Stomach (tissue), 9 donors: ENCODE data around the gene IL9R. TPM values are rescaled to one million over a fixed set of nuclear protein-coding genes. Genes with fewer than 3 reads are reported as not detected.
A peak's percentile ranks its signal among the peaks of the same experiment; 100 is the strongest.

Experiments
- DNase-seq, 2 donors: peaks; one replicate each; pipeline versions ENCODE4 v3.0.0 to v3.0.0-alpha.2; 2013 to 2019
- H3K27ac ChIP-seq, 5 donors: fragments of 200-600 bp in 4 of 5; sonication (generic) in 4 of 5; one replicate each; pipeline ENCODE4 v1.5.1; 2013 to 2019; ENCODE audit warnings: mild to moderate bottlenecking in 1 of 5, moderate library complexity in 1 of 5
- H3K27me3 ChIP-seq, 3 donors: fragments of 200-600 bp; sonication (generic); one replicate each; pipeline ENCODE4 v1.5.1; 2017 to 2019; ENCODE audit warnings: mixed run types in 1 of 3
- H3K36me3 ChIP-seq, 4 donors: fragments of 200-600 bp; sonication (generic); 1 replicate in 3 of 4; 2 replicates in 1 of 4; pipeline ENCODE4 v1.5.1; 2016 to 2019
- H3K4me1 ChIP-seq, 4 donors: fragments of 200-600 bp; sonication (generic); one replicate each; pipeline ENCODE4 v1.5.1; 2016 to 2019
- H3K4me3 ChIP-seq, 4 donors: fragments of 200-600 bp; sonication (generic) in 3 of 4; one replicate each; pipeline ENCODE4 v1.5.1; 2016 to 2019; ENCODE audit warnings: mild to moderate bottlenecking in 1 of 4
- H3K9me3 ChIP-seq, 4 donors: fragments of 200-600 bp; sonication (generic); one replicate each; pipeline ENCODE4 v1.5.1; 2016 to 2019
- EP300 ChIP-seq: sonication (generic); formaldehyde crosslinking; IDR thresholded peaks from one replicate; pipeline ENCODE4 v1.6.1; 2017; ENCODE audit warnings: antibody characterized with exemption
- POLR2A ChIP-seq, 4 donors: fragments of 450-650 bp; IDR thresholded peaks; one replicate each; pipeline ENCODE4 v1.6.1; 2016; ENCODE audit warnings: antibody characterized with exemption in 4 of 4, control low read depth in 2 of 4, mild to moderate bottlenecking in 1 of 4, moderate library complexity in 1 of 4
- POLR2AphosphoS5 ChIP-seq, 3 donors: sonication (generic); formaldehyde crosslinking; IDR thresholded peaks; one replicate each; pipeline ENCODE4 v1.6.1; 2016; ENCODE audit warnings: antibody characterized with exemption in 3 of 3
- WGBS, 5 donors: extraction: QIAGEN DNeasy Blood & Tissue Kit in 3 of 5; methylation state at CpG; one replicate each; pipeline versions ENCODE4 v1.1.5 to v1.1.7; 2013 to 2018; 5-methylcytosine and 5-hydroxymethylcytosine counted together
- intact Hi-C: fragments of 100-400 bp; cut with DNase I; formaldehyde crosslinking; loops from one replicate; pipeline ENCODE4 v1.15.1; 2023; ENCODE audit warnings: low total_unique reads
- polyA plus RNA-seq, 3 donors: library from polyadenylated mRNA; stranded (reverse); fragments of 200-250 nt; gene quantifications; one replicate each; pipeline ENCODE4 v1.2.3, GENCODE V29; 2013
- total RNA-seq, 5 donors: library from RNA; depleted of rRNA; stranded (reverse); fragments of >200 nt; gene quantifications; one replicate each; pipeline versions ENCODE4 v1.1.0 to v1.2.3, GENCODE V29; 2014 to 2016
- TF ChIP-seq, protein P1 (sequence below), 7 experiments: fragments of 450-650 bp in 4 of 7; fragments of 200-600 bp in 3 of 7; sonication (generic) in 3 of 7; IDR thresholded peaks; one replicate each; pipeline ENCODE4 v1.5.1; 2016 to 2019; ENCODE audit warnings: antibody characterized with exemption in 7 of 7, control low read depth in 2 of 7, mild to moderate bottlenecking in 1 of 7
- donor health status: healthy with polysubstance abuse.
- donor health status: Bipolar disorder and iron deficiency.
- donor health status: healthy.

IL9R gene
- total and polyA plus RNA-seq, 8 donors = 0.25 to 9.8 (median 0.52) TPM; not detected in 2

DNA sequence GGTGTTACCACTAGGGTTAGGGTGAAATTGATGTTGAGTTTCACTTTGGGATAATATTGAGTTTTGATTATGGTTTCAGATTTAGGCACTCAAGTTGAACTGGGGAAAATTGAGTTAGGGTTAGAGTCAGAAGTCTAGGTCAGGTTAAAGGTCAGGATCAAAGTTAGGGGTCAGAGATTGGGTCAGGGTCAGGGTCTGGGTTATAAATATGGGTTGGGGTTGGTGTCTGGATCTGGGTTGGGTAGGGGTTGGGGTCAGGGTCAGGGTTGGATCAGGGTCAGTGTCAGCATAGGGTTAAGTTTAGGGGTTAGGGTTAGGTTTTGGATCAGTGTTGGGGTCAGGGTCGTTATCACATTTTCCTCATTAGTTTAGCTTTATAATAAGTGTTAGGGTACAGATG, 42.7 kb upstream of the IL9R start:
- Histone ChIP-seq H3K27ac (no peak overlapping the region), H3K4me3 (no peak overlapping the region), H3K36me3 (no peaks in the 10 kb centered on the region), H3K27me3 (no peaks in the 10 kb centered on the region), H3K9me3 (peaks cover 0 to 6% (median 0%) of the 10 kb centered on the region in 4 donors), H3K4me1 (no peaks in the 10 kb centered on the region)
- WGBS, 5 donors = 15 to 46% (median 38%) methylated on average over 1 of the region's 1 CpG
- intact Hi-C loops = no loop called here
- DNase-seq = no peak
- TF ChIP-seq POLR2A (IDR thresholded peaks at IDR 0.05) (no peak), POLR2AphosphoS5 (IDR thresholded peaks at IDR 0.05) (no peak), EP300 (no peak)
- TF ChIP-seq, protein P1, sequence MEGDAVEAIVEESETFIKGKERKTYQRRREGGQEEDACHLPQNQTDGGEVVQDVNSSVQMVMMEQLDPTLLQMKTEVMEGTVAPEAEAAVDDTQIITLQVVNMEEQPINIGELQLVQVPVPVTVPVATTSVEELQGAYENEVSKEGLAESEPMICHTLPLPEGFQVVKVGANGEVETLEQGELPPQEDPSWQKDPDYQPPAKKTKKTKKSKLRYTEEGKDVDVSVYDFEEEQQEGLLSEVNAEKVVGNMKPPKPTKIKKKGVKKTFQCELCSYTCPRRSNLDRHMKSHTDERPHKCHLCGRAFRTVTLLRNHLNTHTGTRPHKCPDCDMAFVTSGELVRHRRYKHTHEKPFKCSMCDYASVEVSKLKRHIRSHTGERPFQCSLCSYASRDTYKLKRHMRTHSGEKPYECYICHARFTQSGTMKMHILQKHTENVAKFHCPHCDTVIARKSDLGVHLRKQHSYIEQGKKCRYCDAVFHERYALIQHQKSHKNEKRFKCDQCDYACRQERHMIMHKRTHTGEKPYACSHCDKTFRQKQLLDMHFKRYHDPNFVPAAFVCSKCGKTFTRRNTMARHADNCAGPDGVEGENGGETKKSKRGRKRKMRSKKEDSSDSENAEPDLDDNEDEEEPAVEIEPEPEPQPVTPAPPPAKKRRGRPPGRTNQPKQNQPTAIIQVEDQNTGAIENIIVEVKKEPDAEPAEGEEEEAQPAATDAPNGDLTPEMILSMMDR (IDR thresholded peaks at IDR 0.05) = no peak

DNA sequence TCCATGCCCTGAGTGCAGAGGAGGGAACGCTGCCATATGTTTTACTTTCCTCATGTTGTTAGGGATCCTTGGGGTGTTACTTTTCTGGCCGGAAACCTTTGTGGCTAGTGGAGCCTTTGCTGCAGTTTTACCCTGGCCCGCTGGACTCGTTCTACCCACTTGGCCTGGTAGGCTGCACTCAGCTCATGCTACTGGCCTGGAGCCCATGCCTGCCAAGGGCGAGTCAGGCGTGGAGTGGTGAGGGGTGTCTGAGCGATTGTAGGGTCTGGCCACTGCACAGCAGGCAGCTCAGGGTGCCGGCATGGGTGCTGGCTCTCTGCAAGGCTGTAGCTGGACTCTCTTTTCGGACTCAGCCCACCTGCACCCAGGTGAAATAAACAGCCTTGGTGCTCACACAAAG, 41.4 kb upstream of the IL9R start:
- Histone ChIP-seq H3K36me3 (no peaks in the 10 kb centered on the region), H3K4me3 (no peak overlapping the region), H3K9me3 (peaks cover 0 to 6% (median 0%) of the 10 kb centered on the region in 4 donors), H3K4me1 (no peaks in the 10 kb centered on the region), H3K27me3 (no peaks in the 10 kb centered on the region), H3K27ac (no peak overlapping the region)
- intact Hi-C loops = no loop called here
- no peak for DNase-seq
- 80 to 97% (median 85%) methylated on average over 8 to 9 of the region's 9 CpGs for WGBS, 5 donors
- TF ChIP-seq POLR2AphosphoS5 (IDR thresholded peaks at IDR 0.05) = no peak
- no peak for TF ChIP-seq EP300
- TF ChIP-seq POLR2A (IDR thresholded peaks at IDR 0.05) = no peak
- TF ChIP-seq, protein P1 (IDR thresholded peaks at IDR 0.05) = no peak

DNA sequence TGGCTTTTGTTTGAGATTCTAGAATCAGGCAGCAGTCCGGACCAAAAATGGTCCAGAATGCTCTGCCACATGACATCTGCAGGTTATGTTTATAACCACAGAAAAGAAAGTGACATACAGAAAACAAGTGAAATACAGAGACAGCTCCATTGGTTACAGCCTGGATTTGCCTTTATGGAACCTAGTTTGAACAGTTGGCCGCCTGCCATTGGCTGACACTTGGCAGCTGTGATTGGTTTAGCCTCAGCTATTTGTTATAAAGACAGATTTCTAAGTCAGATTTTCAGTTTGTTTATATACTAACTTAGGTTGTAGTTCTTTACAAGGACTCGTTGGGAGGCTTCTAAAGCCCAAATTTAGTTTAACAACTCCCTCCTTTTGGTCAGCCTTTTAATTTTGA, 40.8 kb upstream of the IL9R start:
- no peaks in the 10 kb centered on the region for H3K4me1 ChIP-seq
- H3K27ac ChIP-seq = no peak overlapping the region
- DNase-seq = peak in 1 of 2 donors; percentile 30
- 44 to 67% (median 63%) methylated on average over 3 of the region's 3 CpGs for WGBS, 5 donors
- intact Hi-C loops = no loop called here
- no peak overlapping the region for H3K4me3 ChIP-seq
- TF ChIP-seq, protein P1 (IDR thresholded peaks at IDR 0.05) = no peak
- TF ChIP-seq POLR2A (IDR thresholded peaks at IDR 0.05) (no peak), EP300 (no peak), POLR2AphosphoS5 (IDR thresholded peaks at IDR 0.05) (no peak)
- H3K9me3 ChIP-seq = peaks cover 0 to 4% (median 0%) of the 10 kb centered on the region in 4 donors
- no peaks in the 10 kb centered on the region for H3K36me3 ChIP-seq
- no peaks in the 10 kb centered on the region for H3K27me3 ChIP-seq

DNA sequence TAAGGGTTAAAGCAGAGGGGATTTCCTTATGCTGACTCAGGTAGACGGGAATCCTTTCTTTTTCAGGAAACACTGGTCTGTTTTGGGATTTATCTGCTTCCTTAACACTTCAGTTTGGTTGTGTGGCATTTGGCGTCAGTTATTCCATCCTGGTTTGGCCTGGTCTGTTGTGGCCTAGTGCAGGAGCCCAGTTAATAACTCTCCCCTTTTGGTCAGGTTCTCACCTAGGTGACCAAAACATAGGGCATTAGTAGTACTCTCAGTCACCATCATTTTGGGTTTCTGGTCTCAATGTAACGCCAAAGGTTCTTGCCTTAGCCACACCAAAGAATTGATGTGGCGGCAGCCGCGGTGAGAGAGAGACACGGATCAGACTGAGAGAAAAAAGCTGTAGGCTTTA, 39.7 kb upstream of the IL9R start:
- H3K27me3 ChIP-seq = no peaks in the 10 kb centered on the region
- DNase-seq = no peak
- H3K4me1 ChIP-seq = no peaks in the 10 kb centered on the region
- peaks cover 0 to 2% (median 0%) of the 10 kb centered on the region in 4 donors for H3K9me3 ChIP-seq
- TF ChIP-seq POLR2AphosphoS5 (IDR thresholded peaks at IDR 0.05) = no peak
- TF ChIP-seq, protein P1 (IDR thresholded peaks at IDR 0.05) = no peak
- intact Hi-C loops = no loop called here
- 67 to 78% (median 71%) methylated on average over 6 to 7 of the region's 7 CpGs for WGBS, 5 donors
- H3K4me3 ChIP-seq = no peak overlapping the region
- no peaks in the 10 kb centered on the region for H3K36me3 ChIP-seq
- no peak overlapping the region for H3K27ac ChIP-seq
